ENCODE results near the gene NUCB2. TPM values are rescaled to one million over a fixed set of nuclear protein-coding genes. Genes with fewer than 3 reads are reported as not detected.

Gene NUCB2
- total and polyA plus RNA-seq, 2 donors (not counting 3 experiments of a cell fraction or from before 2014, with no cell fraction given): 41.9 to 114 TPM

GRCh38 chr11:17273211-17273610 is 3.3 kb upstream of the NUCB2 start:
- H3K9me1 ChIP-seq (replicated peaks; ENCODE audit: control insufficient read depth, extremely low read depth, insufficient read depth, low read length): no peaks in the 10 kb centered on the region
- ChIA-PET CTCF (interaction anchor here (1.5 kb wide), 1 partner anchor 43 kb away, joined by 3 read pairs; no protein-coding TSS in a partner anchor), POLR2A (no interaction called here)
- no peaks in the 10 kb centered on the region for H3K36me3 ChIP-seq (ENCODE audit: control insufficient read depth in 2 of 2, extremely low read depth in 1 of 2, insufficient read depth in 2 of 2, low read length in 2 of 2)
- no peak overlapping the region for H3K27ac ChIP-seq (ENCODE audit: insufficient read depth, low read depth, low read length)
- no peak for TF ChIP-seq EZH2 (IDR thresholded peaks at IDR 0.05; ENCODE audit: borderline replicate concordance, low read depth, low read length, severe bottlenecking)
- no peak for TF ChIP-seq POLR2A (IDR thresholded peaks at IDR 0.05; ENCODE audit: low read depth, low read length)
- TF ChIP-seq JUN (IDR thresholded peaks at IDR 0.05; ENCODE audit: borderline replicate concordance, insufficient read depth, insufficient read length, low read depth): no peak
- TF ChIP-seq, protein P1, sequence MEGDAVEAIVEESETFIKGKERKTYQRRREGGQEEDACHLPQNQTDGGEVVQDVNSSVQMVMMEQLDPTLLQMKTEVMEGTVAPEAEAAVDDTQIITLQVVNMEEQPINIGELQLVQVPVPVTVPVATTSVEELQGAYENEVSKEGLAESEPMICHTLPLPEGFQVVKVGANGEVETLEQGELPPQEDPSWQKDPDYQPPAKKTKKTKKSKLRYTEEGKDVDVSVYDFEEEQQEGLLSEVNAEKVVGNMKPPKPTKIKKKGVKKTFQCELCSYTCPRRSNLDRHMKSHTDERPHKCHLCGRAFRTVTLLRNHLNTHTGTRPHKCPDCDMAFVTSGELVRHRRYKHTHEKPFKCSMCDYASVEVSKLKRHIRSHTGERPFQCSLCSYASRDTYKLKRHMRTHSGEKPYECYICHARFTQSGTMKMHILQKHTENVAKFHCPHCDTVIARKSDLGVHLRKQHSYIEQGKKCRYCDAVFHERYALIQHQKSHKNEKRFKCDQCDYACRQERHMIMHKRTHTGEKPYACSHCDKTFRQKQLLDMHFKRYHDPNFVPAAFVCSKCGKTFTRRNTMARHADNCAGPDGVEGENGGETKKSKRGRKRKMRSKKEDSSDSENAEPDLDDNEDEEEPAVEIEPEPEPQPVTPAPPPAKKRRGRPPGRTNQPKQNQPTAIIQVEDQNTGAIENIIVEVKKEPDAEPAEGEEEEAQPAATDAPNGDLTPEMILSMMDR (IDR thresholded peaks at IDR 0.05; ENCODE audit: extremely low read depth in 1 of 2, insufficient read depth in 1 of 2, low read depth in 1 of 2, low read length in 2 of 2): no peak
- TF ChIP-seq FOS (IDR thresholded peaks at IDR 0.05; ENCODE audit: borderline replicate concordance, insufficient read depth, low read length): no peak
- TF ChIP-seq MAX (IDR thresholded peaks at IDR 0.05; ENCODE audit: insufficient read depth, insufficient read length): no peak
- TF ChIP-seq MYC (IDR thresholded peaks at IDR 0.05; ENCODE audit: low read depth, low read length): no peak
- TF ChIP-seq POLR2AphosphoS5 (IDR thresholded peaks at IDR 0.05; ENCODE audit: insufficient read depth, low read depth, low read length): no peak
- no peak for TF ChIP-seq GATA2 (IDR thresholded peaks at IDR 0.05; ENCODE audit: insufficient read depth, insufficient read length, low read depth, low read length)
- H2AFZ ChIP-seq (ENCODE audit: low read depth, low read length): no peak overlapping the region
- DNase-seq (ENCODE audit: low read depth, low spot score) (no peak), FAIRE-seq (no peak)
- H3K9ac ChIP-seq (replicated peaks; ENCODE audit: extremely low read depth, insufficient read depth, low read length): no peak overlapping the region
- H3K4me1 ChIP-seq (ENCODE audit: control insufficient read depth, extremely low read depth, insufficient read depth, low read length): peaks cover 11% of the 10 kb centered on the region
- no peaks in the 10 kb centered on the region for H3K27me3 ChIP-seq (ENCODE audit: control insufficient read depth in 2 of 2, insufficient read depth in 2 of 2, low read length in 2 of 2)
- peaks cover 8% of the 10 kb centered on the region for H3K79me2 ChIP-seq (ENCODE audit: control insufficient read depth, insufficient read depth, low read length)
- intact Hi-C loops (cut with micrococcal nuclease): no loop called here
- no peak overlapping the region for H3K4me3 ChIP-seq (replicated peaks in 1 of 3; ENCODE audit: insufficient read depth in 1 of 3, low read depth in 1 of 3, low read length in 3 of 3)
- no TSS peak for BruUV-seq (replicated peaks)
- no peaks in the 10 kb centered on the region for H4K20me1 ChIP-seq (replicated peaks; ENCODE audit: control insufficient read depth, extremely low read depth, insufficient read depth, low read length)
- H3K4me2 ChIP-seq (ENCODE audit: insufficient read depth, low read length): no peak overlapping the region
- no peaks in the 10 kb centered on the region for H3K9me3 ChIP-seq (replicated peaks; ENCODE audit: control insufficient read depth, insufficient read depth, low read length)
- dilution Hi-C loops (cut with MboI; ENCODE audit: extremely low pct_ligation_motif_present, low sequenced_read_pairs): no loop called here
